NCI-H1092 (cell line): Measurements from ENCODE around the gene ELAVL1.
A peak's percentile ranks its signal among the peaks of the same experiment; 100 is the strongest.
"Not testable (repeated sequence)": the region's sequence is repeated elsewhere in the genome, so short reads cannot be mapped to it uniquely, and the experiment has no call there.

Experiments
- DNase-seq: peaks from one replicate; lab custom pipeline; 2025; lab: John Stamatoyannopoulos, UW

The ELAVL1 gene

DNA sequence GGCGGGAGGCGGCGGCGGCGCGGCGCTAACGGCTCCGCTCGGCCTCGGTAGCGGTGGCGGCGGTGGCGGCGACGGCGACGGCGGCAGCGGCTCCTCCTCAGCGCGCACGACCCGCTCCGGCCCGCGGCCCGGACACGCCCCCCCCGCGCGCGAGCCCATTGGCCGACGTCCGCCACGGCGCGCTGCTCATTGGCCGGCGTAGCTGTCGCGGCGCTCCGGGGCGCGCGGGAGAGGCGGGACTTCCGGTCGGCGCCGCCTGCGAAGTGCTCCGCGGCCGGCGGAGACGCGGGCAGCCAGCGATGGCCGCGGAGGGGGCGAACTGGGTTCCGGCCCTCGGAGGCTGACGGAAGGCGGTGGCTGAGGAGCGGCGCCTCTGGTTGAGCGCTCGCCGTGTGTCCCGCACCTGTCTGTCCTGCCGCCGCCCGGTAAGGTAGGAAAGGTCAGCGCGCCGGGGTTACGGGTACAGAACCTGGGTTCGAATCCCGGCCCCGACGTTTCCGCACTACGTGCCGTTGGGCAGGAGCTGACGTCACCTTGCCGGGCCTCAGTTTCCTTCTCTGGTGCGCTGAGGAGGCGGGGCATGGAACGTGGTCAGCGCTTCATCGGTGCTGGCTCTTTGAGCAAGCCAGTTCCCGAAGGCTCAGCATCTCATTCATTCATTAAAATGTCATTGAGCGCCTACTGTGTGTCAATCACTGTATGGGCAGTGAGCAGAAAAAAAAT lies at the start of gene ELAVL1:
Gene ELAVL1, minus strand, starts transcription at position 108 of the 723 bp plus-strand sequence. CDS start 13,826 bp downstream, outside the sequence.
- DNase-seq = peak; percentile 85

DNA sequence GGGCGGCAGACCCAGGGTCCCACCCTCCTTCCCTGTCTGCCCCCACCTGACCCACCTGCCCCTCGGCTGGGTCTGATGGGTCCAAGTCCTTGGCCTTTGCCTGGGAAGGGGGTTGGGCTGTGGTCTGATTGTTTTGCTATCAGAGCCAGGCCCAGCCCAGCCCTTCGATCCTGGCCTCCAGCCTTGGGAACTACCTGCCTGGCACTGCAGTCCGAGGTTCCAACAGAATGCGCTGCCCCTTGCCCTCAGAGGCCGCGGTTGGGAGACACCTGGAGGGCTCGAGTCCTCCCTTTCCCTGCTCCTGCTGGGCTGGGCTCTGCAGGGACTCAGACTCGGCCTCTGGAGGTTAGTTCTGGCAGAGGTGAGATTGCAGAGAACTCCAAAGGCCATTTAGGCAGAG lies 48.7 kb upstream of the ELAVL1 start:
- no peak for DNase-seq

DNA sequence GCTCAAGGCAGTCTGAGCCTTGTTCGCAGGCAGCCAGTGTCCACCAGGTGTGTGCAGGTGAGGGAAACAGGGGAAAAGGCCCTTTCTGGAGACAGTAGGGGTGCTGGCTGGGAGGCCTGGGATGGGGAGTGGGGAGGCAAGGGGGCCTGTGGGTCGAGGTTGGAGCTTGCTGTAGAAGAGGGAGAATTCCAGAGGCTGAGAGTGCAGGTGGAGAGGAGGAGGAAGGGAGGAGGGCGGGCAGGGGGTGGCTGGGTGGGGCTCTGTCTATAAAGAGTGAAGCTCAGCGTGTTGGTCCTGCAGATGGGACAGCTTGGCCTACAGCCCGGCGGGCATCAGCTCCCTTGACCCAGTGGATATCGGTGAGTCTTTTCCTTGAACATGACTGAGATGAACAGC lies 47.0 kb upstream of the ELAVL1 start, which contains the start of gene CCL25:
Gene CCL25, plus strand, starts transcription at position 297 of the 396 bp plus-strand sequence. CDS start 290 bp downstream, outside the sequence.
- DNase-seq = no peak

DNA sequence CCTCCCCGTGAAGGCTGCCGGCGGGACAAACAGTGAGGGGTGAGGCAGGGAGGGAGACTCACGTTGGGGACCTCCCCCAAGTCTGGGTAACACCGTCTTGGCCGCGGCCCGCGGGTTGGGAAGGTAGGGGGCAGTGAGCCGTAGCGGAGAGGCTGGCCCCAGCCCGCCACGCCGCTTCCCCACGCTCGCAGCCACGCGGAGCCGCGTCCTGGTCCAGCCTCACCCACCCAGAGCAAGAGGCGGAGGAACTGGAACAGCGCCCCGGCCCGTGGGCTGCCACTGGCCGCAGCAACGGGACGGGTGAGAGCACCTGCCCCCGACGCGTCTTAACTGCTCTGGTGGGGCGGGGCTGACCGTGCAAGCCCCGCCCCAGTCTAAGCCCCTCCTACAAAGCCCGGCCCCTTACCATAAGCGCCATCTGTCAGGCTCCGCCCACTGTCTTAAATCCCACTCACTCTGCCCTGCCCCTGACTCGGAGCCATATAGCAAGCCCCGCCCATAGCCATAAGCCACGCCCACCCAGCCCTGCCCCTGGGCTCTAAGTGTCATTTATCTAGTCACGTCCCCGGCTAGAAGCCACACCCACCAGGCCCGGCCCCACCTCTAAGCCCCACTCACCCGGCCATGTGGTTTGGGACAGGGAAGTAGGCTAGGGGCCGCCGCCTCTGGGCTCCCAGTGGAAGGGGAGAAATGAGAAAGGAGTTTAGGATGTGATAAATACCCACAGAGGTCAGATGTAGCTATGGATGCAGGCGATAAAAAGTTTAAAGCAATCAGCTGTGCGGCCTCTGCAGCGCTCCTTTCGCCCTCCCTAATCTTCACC lies 45.0 kb upstream of the ELAVL1 start:
- peak; percentile 76 for DNase-seq

DNA sequence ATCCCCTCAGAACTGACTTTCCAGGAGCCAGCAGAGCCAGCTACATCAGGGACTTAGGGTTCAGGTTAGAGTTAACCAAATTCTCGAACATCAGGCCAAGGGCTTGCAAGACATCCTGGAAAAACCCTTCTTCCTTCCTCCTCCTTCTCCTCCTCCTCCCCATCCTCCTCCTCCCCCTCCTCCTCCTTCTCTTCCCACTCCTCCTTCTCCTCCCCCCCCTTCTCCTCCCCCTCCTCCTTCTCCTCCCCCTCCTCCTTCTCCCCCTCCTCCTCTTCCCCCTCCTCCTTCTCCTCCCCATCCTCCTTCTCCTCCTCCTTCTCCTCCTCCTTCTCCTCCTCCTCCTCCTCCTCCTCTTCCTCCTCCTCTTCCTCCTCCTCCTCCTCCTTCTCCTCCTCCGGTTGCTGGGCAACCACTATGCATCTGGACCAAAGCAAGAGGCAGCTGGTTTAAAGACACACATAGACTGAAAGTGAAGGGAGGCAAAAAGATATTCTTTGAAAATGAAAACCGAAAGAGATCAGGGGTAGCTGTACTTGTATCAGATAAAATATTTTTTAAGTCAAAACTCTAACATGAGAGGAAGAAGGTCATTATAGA lies 41.2 kb upstream of the ELAVL1 start:
- DNase-seq = no peak

DNA sequence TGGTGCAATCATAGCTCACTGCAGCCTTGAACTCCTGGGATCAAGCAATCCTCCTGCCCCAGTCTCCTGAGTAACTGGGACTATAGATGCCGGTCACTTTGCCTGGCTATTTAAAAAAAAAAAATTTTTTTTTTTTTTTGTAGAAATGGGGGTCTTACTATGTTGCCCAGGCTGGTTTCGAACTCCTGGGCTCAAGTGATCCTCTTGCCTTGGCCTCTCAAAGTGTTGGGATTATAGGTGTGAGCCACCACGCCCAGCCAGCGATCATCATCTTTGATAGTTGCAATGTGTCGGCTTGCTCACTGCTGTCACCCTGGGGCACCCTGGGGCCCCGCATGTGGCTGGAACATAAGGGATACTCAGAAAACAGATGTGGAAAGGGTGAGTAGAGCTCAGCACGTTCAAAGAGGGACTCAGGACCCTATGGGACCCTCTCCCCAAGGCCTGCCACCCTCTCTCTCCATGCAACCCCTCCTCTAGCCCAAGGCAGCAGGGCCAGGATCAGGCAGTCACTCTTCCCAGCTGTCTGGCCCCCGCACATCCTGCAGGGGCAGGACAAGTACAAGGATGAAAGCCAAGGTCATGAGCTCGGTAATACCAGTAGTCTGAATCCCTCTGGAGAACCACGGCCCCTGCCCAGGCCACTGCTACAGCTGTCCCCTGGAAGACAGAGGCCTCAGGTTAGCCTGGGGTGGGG lies 40.6 kb upstream of the ELAVL1 start:
- no peak for DNase-seq

DNA sequence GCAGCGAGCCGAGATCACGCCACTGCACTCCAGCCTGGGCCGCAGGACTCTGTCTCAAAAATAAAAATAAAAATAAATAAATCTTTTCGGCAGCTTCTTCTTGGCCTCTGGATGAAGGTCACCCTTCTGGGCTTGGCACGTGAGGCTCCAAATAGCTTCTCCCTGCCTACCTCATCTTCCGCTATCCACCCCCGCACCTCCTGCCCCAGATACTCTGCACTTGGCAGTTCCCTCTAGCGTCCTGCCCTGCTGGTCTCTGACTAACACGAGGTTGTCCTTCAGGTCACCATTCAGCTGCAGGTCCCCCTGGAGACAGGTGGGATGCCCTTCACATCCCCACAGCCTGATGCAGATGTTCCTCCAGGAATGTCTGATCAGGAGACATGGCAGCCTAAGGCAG lies 38.6 kb upstream of the ELAVL1 start:
- no peak for DNase-seq

DNA sequence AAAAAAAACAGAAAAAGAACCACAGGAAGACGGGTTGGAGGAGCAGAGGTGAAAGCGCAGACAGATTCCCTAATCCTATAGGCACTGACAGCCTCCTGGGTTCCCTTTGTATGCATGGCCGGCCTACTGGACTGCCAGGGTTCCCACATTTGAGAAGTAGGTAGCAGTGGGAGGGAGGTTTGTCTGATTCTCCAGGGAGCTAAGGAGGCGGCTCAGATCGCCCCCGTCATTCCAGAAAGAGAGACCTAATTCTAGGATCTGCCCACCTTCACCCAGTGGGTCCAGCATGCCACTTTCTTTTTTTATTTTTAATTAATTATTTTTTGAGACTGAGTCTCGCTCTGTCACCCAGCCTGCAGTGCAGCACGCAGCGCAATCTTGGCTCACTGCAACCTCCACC lies 37.5 kb upstream of the ELAVL1 start:
- DNase-seq = no peak

DNA sequence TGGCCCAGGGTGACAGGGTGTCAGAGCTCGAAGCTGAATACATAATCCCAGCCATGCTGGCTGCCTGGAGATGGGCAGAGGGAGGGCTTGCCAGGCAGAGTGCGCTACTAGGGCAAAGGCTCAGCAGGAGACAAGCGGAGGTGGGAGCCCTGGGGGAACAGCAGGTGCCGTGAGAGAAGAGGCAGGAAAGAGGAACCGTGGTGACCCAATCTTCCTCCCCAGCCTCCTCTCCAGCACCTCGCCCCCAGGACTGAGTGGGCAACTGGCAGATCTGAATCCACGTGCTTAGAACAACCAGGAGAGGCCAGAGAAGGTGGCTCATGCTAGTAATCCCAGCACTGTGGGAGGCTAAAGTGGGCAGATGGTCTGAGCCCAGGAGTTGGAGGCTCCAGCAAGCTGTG lies 36.1 kb upstream of the ELAVL1 start:
- peak; percentile 17 for DNase-seq

DNA sequence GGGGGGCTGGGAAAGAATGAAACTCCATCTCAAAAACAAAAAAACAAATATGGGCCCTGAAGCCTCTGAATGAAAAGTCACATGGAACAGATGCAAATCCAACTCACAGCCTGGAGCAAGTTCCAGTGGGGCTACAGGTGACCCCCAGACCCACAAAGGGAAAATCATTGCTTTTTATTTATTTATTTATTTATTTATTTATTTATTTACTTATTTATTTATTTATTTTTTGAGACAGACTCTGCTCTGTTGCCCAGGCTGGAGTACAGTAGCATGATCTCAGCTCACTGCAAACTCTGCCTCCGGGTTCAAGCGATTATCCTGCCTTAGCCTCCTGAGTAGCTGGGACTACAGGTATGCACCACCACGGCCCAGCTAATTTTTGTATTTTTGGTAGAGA lies 33.8 kb upstream of the ELAVL1 start:
- DNase-seq = no peak

DNA sequence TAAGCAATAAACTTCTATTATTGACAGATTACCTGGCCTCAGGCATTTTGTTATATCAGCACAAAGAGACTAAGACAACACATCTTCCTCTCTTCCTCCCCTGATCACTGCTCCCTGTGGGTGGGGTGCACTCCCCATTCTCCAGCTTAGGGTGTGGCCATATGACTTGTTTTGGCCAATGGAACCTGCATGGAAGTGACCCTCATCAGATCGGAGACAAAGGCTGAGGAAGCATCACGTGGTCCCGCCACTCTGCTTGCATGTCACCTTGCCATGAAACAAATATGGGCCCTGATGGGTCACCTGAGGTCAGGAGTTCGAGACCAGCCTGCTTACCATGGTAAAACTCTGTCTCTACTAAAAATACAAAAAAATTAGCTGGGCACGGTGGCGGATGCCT lies 33.4 kb upstream of the ELAVL1 start:
- no peak for DNase-seq

DNA sequence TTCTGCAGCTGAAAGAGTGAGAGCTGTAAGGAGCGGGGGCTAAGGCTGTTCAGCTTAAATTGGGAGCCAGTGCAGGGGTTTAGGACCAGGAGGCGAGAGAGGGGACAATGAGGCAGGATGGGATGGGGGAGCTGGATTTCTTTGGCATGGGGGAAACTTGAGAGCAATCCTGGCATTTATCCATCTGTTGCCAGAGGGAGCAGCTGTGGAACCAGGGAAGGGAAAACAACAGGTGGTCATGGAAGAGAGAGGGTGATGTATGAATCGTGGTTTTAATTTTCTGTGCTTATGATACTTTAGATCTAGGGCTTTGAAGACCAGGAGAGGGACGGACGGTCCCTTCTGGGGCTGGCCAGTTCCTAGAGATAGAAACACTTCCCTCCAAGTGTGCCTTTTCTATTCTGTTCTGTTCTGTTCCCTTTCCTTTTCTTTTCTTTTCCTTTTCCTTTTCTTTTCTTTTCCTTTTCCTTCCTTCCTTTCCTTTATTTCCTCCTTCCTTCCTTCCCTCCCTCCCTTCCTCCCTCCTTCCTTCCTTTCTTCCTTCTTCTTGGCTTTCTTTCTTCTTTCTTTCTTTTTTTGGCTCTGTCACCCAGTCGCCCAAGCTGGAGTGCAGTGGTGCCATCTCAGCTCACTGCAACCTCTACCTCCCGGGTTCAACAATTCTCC lies 31.1 kb upstream of the ELAVL1 start:
- DNase-seq = peak; percentile 78

DNA sequence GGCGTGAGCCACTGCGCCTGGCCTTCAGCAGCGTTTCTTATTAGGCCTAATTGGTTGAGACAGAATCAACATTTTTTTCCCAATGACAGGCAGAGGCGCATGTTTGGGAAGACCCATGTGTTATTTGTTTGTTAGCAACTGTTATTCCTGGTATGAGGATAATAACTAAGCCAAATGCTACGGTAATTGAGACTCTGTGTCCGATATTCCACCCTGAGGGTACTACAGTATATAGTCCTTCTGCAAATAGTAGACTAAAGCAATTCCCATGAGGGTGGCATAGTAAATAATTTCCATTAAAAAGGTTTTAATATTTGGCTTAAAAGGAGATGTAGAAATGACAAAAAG lies 28.7 kb upstream of the ELAVL1 start:
- DNase-seq = no peak

DNA sequence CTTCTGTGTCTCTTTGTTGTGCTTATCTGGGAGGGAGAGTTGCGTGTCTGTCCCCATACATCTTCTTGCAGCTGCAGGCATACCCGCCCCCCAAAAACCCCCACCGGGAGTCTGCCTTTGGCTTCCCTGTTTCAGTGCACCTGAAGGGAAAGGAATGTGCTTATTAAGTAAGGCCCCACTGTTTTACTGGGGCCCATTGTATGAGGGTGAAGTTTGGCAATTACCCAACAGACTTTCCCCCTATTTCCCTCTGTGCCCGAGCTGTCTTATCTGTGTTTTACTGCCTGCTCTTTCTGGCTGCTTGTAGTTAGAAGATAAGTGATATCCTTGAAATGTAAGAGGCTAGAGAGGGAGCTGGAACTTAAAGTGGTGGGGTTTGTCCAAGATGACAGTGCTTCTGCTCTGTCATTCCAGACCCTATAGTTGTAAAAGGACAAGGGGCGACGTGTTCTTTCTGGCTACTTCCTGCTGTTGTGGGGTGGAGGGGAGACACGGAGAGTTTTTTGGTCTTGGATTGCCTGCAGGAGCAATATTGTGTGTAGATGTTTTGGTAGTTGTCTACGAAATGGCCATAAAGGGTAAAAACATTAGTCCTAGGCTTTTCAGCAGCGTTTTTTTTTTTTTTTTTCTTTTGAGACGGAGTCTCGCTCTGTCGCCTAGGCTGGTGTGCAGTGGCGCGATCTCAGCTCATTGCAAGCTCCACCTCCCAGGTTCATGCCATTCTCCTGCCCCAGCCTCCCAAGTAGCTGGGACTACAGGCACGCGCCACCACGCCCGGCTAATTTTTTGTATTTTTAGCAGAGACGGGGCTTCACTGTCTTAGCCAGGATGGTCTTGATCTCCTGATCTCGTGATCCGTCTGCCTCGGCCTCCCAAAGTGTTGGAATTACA lies 28.1 kb upstream of the ELAVL1 start:
- DNase-seq = not testable (repeated sequence)

DNA sequence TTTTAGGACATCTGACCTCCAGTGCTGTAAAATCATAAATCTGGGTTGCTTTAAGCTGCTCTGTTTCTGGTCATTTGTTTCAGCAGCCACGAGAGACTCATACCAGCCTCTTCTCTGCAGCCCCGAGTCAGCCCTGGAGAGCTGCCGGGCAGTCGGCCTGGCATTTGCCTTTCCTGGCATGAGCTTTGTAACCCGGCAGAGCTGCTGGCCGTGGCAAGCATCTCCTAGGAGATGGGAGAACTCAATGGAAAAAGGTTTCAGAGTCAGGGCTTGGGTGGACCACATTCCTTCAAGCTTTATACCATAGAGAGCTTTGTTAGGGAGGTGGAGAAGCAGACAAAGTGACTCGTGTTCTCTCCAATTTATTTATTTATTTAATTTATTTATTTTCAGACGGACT lies 25.5 kb upstream of the ELAVL1 start:
- no peak for DNase-seq

DNA sequence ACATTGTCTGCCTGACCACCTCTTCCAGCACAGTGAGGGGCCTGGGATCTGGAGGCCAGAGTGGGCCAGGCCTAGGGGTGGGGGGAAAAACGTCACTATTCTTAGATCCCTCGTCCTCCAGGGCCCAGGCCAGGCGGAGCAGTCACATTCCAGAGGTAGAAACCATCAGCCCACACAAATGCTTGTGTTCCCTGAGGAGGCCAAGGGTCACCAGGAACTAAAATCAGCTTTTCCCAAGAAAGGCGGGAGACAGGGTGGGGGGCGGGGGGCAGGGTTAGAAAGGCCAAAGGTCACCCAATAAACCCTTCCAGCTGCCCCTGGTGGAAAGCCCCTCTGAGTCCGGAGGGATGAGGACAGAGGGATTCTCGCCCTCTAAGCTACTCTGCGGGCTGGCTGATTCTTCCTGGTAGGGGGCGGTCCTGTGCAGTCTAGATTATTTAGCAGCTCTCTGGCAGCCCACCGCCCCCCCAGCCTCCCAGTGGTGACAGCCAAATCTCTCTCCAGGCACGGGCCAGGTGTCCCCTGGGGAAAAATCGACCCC lies 23.6 kb upstream of the ELAVL1 start:
- no peak for DNase-seq

DNA sequence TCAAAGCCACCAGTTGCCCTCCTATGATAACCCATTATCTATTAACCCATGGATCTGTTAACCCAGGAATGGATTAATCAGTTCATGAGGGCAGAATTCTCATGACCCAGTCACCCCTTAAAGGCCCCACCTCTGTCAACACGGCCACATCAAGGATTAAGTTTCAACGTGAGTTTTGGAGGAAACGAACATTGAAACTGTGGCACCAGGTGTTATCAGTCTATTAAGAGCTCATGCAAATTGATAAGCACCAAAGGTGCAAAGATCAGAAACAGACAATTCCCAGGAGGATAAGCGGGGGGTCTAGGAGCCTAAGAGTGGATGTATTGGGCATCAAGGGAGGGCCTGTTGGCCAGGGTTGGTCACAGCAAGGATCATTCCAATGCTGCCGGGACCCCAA lies 19.9 kb upstream of the ELAVL1 start:
- no peak for DNase-seq

DNA sequence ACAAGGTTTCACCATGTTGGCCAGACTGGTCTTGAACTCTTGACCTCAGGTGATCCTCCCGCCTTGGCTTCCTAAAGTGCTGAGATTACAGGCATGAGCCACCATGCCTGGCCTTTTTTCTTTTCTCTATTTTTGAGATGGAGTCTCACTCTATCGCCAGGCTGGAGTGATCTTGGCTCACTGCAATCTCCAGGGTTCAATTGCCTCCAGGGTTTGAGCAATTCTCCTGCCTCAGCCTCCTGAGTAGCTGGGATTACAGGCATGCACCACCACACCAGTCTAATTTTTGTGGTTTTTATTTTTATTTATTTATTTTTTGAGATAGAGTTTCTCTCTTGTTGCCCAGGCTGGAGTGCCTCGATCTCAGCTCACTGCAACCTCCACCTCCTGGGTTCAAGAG lies 18.8 kb upstream of the ELAVL1 start:
- not testable (repeated sequence) for DNase-seq

DNA sequence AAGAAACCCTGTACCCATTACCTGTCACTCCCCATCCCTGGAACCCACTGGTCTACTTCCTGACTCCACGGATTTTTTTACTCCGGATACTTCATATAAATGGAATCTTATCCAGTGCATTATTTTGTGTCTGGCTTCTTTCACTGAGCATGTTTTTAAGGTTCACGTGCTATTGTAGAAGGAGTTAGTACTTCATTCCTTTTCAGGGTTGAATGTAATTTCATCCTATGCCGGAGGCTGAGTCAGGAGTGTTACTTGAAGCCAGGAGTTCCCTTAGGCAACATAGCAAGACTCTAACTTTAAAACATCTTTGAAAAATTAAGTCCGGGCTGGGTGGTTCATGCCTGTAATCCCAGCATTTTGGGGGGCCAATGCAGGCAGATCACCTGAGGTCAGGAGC lies 17.9 kb upstream of the ELAVL1 start:
- no peak for DNase-seq

DNA sequence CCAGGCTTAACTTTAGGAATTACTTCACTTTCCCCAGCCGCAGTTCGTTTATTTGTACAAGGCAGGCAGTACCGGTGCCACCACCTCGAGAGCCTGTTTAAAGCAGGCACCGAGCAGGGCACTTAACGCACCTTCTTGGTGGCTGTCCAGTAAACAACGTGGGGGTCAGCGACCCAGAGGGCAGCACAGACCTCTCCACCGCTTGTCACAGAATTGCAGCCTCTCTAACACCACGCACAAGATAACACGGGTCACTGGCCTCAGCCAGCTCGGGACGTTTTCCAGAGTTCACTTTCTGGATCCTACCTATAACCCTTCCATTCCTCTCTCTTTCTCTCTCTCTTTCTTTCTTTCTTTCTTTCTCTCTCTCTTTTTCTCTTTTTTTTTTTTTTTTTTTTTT lies 16.8 kb upstream of the ELAVL1 start:
- DNase-seq = no peak

DNA sequence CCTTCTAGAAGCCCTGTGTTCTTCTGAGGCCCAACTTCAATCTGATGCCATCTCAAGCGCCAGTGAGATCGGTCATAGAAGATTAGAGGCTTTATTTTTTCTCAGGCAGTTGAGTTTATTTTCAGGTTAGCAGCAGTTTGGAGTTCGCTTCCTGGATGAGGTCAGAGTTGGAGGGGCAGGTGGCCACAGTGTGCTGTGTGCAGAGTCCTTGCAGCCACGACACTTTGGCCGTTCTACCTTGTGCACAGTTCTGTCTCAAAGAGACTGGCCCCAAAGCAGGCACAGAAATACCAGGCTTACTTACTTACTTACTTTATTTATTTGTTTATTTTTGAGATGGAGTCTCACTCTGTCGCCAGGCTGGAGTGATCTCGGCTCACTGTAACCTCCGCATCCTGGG lies 15.9 kb upstream of the ELAVL1 start:
- no peak for DNase-seq
